Transverse colon (tissue), 4 donors: Measurements from ENCODE around the gene FAM118A. TPM values are rescaled to one million over a fixed set of nuclear protein-coding genes. Genes with fewer than 3 reads are reported as not detected.

Experiments used
- DNase-seq: peaks from one replicate; pipeline ENCODE4 v3.0.0-alpha.2; 2019
- H3K27ac ChIP-seq, 4 donors: fragments of 200-600 bp; sonication (generic); 2 replicates each; pipeline ENCODE4 v1.5.1; 2016 to 2018; ENCODE audit warnings: inconsistent platforms in 4 of 4
- H3K27me3 ChIP-seq: fragments of 200-600 bp; sonication (generic); 2 replicates; pipeline ENCODE4 v1.5.1; 2017; ENCODE audit warnings: inconsistent platforms
- H3K36me3 ChIP-seq, 4 donors: fragments of 200-600 bp; sonication (generic); 2 replicates each; pipeline ENCODE4 v1.5.1; 2017 to 2019; ENCODE audit warnings: inconsistent platforms in 4 of 4
- H3K4me1 ChIP-seq, 4 donors: fragments of 200-600 bp; sonication (generic); 2 replicates each; pipeline ENCODE4 v1.5.1; 2017 to 2020; ENCODE audit warnings: inconsistent platforms in 4 of 4
- H3K4me3 ChIP-seq, 4 donors: fragments of 200-600 bp; sonication (generic); 1 replicate in 1 of 4; 2 replicates in 3 of 4; pipeline versions ENCODE4 v1.5.1 to v1.6.1; 2017 to 2019; ENCODE audit warnings: inconsistent platforms in 4 of 4
- H3K9me3 ChIP-seq, 2 donors: fragments of 200-600 bp; sonication (generic); 2 replicates each; pipeline ENCODE4 v1.5.1; 2017 to 2019; ENCODE audit warnings: inconsistent platforms in 2 of 2
- CTCF ChIP-seq, 5 experiments: fragments of 200-600 bp in 3 of 5; fragments of 450-650 bp in 2 of 5; sonication (generic) in 3 of 5; IDR thresholded peaks; 1 replicate in 2 of 5; 2 replicates in 3 of 5; pipeline ENCODE4 v1.5.1; 2016 to 2017; ENCODE audit warnings: antibody characterized with exemption in 5 of 5, inconsistent platforms in 3 of 5, mild to moderate bottlenecking in 2 of 5, moderate library complexity in 1 of 5
- EP300 ChIP-seq: sonication (generic); formaldehyde crosslinking; IDR thresholded peaks from one replicate; pipeline ENCODE4 v1.6.1; 2017; ENCODE audit warnings: antibody characterized with exemption, low read depth
- POLR2A ChIP-seq: fragments of 450-650 bp; IDR thresholded peaks from one replicate; pipeline ENCODE4 v1.6.1; 2016; ENCODE audit warnings: antibody characterized with exemption, mild to moderate bottlenecking, moderate library complexity
- POLR2AphosphoS5 ChIP-seq, 3 donors: sonication (generic); formaldehyde crosslinking; IDR thresholded peaks; one replicate each; pipeline ENCODE4 v1.6.1; 2016; ENCODE audit warnings: antibody characterized with exemption in 3 of 3
- WGBS, 2 donors: methylation state at CpG; one replicate each; pipeline ENCODE4 v1.1.5; 2018; ENCODE audit warnings: low coverage in 1 of 2; 5-methylcytosine and 5-hydroxymethylcytosine counted together
- in situ Hi-C, 4 donors: fragments of 200-750 bp; cut with MboI; loops; one replicate each; pipeline versions ENCODE4 v1.15.0 to v1.15.1; 2017; ENCODE audit warnings: low sequenced_read_pairs in 3 of 4, low pct_ligation_motif_present in 1 of 4, low pct_unique_long_range_greater_than_20kb in 1 of 4
- intact Hi-C: fragments of 100-400 bp; cut with DNase I; formaldehyde crosslinking; loops from one replicate; pipeline ENCODE4 v1.15.1; 2023; ENCODE audit warnings: low total_unique reads
- total RNA-seq, 4 donors: library from RNA; depleted of rRNA; stranded (reverse); fragments of >200 nt; gene quantifications; one replicate each; pipeline ENCODE4 v1.1.0, GENCODE V29; 2016

FAM118A gene
- total RNA-seq, 4 donors from 2014 or later, result 46.0 to 424 (median 210) TPM

GRCh38 chr22:45338795-45339194 lies 29.1 kb downstream of the FAM118A start:
- intact Hi-C loops, result no loop called here
- WGBS, 2 donors, result 95% methylated on average over 7 of the region's 7 CpGs; no CpG with 5 or more reads in 1 of the 2 donors
- Histone ChIP-seq H3K36me3 (peaks cover 0 to 35% (median 13%) of the 10 kb centered on the region in 4 donors), H3K27ac (no peak overlapping the region), H3K4me1 (peaks cover 8 to 18% (median 13%) of the 10 kb centered on the region in 4 donors), H3K4me3 (no peak overlapping the region), H3K9me3 (no peaks in the 10 kb centered on the region), H3K27me3 (no peaks in the 10 kb centered on the region)
- TF ChIP-seq EP300 (no peak), POLR2AphosphoS5 (IDR thresholded peaks at IDR 0.05) (no peak), CTCF (IDR thresholded peaks at IDR 0.05) (no peak), POLR2A (no peak)
- no peak for DNase-seq
- in situ Hi-C loops, result no loop called here

GRCh38 chr22:45340323-45340722 lies 30.6 kb downstream of the FAM118A start:
- H3K36me3 ChIP-seq, result peaks cover 0 to 26% (median 12%) of the 10 kb centered on the region in 4 donors
- no peaks in the 10 kb centered on the region for H3K9me3 ChIP-seq
- in situ Hi-C loops (no loop called here), intact Hi-C loops (no loop called here)
- H3K27me3 ChIP-seq, result no peaks in the 10 kb centered on the region
- H3K27ac ChIP-seq, result no peak overlapping the region
- H3K4me1 ChIP-seq, result peaks cover 8 to 18% (median 13%) of the 10 kb centered on the region in 4 donors
- 83 to 100% methylated on average over 2 to 8 of the region's 8 CpGs for WGBS, 2 donors
- TF ChIP-seq POLR2A (no peak), EP300 (no peak), CTCF (IDR thresholded peaks at IDR 0.05) (no peak), POLR2AphosphoS5 (IDR thresholded peaks at IDR 0.05) (no peak)
- H3K4me3 ChIP-seq, result no peak overlapping the region
- no peak for DNase-seq

GRCh38 chr22:45341498-45341897 lies 31.8 kb downstream of the FAM118A start:
- TF ChIP-seq EP300, result no peak
- no peak for TF ChIP-seq CTCF (IDR thresholded peaks at IDR 0.05)
- no peak for TF ChIP-seq POLR2A
- TF ChIP-seq POLR2AphosphoS5 (IDR thresholded peaks at IDR 0.05), result no peak

GRCh38 chr22:45343143-45343542 lies 33.4 kb downstream of the FAM118A start:
- no peaks in the 10 kb centered on the region for H3K4me1 ChIP-seq
- peaks cover 0 to 26% (median 10%) of the 10 kb centered on the region in 4 donors for H3K36me3 ChIP-seq
- intact Hi-C loops, result no loop called here
- no peaks in the 10 kb centered on the region for H3K9me3 ChIP-seq
- 92 to 95% methylated on average over 8 of the region's 8 CpGs for WGBS, 2 donors
- DNase-seq, result no peak
- TF ChIP-seq POLR2AphosphoS5 (IDR thresholded peaks at IDR 0.05) (no peak), EP300 (no peak), CTCF (IDR thresholded peaks at IDR 0.05) (no peak), POLR2A (no peak)
- in situ Hi-C loops, result no loop called here
- H3K27me3 ChIP-seq, result no peaks in the 10 kb centered on the region
- no peak overlapping the region for H3K4me3 ChIP-seq
- no peak overlapping the region for H3K27ac ChIP-seq

More at GRCh38 chr22:45341498-45341897, 31.8 kb downstream of the FAM118A start:
- Histone ChIP-seq H3K4me1 (peaks cover 4 to 12% (median 10%) of the 10 kb centered on the region in 4 donors), H3K4me3 (no peak overlapping the region), H3K27me3 (no peaks in the 10 kb centered on the region), H3K9me3 (no peaks in the 10 kb centered on the region), H3K27ac (no peak overlapping the region), H3K36me3 (peaks cover 0 to 26% (median 10%) of the 10 kb centered on the region in 4 donors)
- intact Hi-C loops, result no loop called here
- DNase-seq, result no peak
- in situ Hi-C loops, result no loop called here
- 60% methylated on average over 6 of the region's 6 CpGs; no CpG with 5 or more reads in 1 of the 2 donors for WGBS, 2 donors
